ENCODE results near the gene SMAD9.
A peak's percentile ranks its signal among the peaks of the same experiment; 100 is the strongest.

Gene SMAD9

DNA sequence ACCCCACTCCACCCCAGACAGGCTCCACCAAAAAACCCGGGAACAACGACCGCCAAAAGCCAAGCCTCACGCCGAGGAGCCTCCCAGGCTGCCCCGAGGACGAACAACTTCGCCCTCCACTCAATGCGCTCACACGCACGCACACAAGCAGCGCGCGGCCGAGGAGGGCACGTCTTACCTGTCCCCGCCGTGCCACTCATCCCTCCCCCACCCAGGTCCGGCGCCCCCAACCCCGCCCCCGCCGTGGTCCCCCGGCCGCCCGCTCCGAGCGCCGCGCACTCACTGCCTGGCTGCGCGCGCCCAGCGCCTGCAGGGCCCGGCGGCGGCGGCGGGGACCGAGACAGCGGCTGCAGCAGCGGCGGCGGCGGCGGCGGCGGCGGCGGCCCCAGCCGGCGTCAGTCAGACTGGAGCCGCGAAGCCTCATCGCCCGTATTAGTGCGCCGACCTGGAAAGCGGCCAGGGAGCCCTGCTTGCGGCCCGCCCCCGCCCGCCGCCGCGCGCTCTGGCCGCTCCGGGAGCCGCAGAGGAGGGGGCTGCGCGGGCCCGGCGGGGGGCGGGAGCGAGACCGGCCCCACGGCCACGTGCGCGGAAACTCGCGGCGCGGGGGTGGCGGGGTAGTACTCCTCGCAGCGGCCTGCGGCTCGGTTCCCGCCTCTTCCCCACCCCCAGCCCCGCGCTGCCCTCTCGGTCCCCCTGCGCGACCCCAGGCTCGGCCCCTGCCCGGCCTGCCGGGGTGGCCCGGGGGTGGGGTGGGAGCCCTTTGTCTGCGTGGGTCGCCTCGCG, at the start of gene SMAD9:
SMAD9 (minus strand) TSS at position 406 of the 783 bp plus-strand sequence. CDS start 40,549 bp downstream, outside the sequence.
- peak; percentile 77 for DNase-seq

DNA sequence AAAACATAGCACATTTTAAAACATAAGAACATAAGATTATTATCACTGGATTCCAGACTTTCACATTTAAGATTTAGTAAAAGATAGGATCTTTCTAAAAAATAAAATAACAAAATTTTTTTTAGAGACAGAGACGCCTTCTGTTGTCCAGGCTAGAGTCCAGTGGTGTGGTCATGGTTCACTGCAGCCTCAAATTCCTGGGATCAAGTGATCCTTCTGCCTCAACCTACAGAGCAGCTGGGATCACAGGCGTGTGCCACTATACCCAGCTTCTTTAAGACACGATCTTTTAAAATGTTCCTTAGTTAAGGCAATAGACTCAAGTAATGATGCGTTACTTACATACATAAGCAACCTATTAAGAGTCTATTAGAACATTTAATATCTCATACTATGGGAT, 46.4 kb upstream of the SMAD9 start:
- no peak for DNase-seq

GRCh38 chr13:36965767-36966166, 45.7 kb upstream of the SMAD9 start:
- DNase-seq = no peak

DNA sequence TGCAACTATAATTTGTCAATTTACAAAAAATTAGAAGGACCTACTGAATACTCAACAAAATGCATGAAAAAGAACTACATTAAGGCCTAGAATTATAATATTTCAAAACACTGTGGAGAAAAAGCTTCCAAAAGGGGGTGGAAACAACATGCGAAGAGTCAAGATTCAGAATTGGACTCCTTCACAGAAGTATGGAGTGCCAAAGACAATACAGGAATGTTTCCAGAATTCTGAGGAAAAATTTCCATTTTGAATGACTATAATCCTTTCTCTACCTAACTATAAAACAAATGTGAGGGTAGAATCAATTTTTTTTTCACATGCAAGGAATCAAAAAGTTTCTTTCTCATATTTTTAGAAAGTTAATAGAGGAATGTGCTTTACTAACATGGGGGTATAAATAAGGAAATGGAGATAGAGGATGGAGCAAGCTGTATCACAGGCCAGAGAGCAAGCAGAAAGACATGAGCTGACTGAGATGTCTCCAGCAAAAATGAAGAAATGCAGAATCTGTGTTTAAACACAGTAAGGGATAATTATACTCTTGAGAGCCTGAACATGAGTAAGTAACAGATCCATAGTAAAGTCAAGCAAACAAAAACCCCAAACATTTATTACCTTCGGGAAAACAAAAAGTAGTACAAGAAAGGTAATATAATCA, 39.5 kb upstream of the SMAD9 start:
- no peak for DNase-seq

DNA sequence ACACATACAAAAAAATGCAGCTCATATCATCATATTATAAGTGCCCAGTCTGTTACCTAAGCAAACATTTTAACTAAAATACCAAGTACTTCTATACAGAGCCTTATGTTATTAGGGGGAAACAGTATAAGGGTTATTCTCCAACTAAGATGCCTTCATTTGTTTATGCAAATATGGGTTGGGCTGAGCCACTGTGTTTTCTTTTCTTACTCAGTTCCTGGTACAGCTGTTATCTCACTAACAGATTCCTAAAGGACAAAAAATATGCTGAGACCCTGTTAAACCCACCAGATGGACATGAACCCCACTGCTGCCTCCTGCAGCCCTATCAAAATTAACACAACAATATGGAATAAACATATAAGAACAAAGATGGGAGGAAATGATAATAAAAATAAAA, 34.5 kb upstream of the SMAD9 start:
- no peak for DNase-seq

GRCh38 chr13:36950920-36951319, 30.9 kb upstream of the SMAD9 start:
- no peak for DNase-seq

DNA sequence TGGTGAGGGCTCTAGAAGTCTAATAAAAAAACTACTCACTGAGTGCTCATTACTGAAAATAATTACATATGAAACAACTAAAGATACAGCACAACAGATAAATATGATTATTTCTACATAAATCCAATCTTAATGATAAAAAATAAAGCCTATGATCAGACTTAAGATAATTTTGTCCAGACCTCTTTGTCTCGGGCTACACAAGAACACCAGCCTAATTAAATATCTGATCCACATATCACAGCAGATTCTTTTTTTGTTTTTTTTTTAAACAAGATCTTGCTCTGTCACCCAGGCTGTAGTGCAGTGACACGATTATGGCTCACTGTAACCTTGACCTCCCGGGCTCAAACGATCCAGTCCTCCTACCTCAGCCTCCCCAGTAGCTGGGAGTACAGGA, 30.3 kb upstream of the SMAD9 start:
- DNase-seq = no peak

- no peak for DNase-seq
Observed at GRCh38 chr13:36945078-36945477, 25.0 kb upstream of the SMAD9 start.

DNA sequence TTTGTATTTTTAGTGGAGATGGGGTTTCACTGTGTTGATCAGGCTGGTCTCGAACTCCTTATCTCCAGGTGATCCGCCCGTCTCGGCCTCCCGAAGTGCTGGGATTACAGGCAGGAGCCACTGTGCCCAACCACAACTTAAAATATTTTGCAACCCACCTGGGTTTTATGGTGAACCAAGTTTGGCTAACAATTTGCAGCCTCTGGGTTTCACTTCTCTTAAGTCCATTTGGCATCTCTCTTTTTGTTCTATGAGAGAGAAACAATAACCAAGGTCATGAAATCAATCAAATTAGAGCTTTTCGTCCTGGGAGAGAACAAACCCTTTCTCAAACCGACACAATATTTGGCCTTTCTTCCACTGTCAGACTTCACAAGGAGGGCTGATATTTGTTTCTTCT, 5.6 kb upstream of the SMAD9 start:
- no peak for DNase-seq

- DNase-seq = no peak
Observed at GRCh38 chr13:36924001-36924400, 4.0 kb upstream of the SMAD9 start.

GRCh38 chr13:36921631-36922301, 1.7 kb upstream of the SMAD9 start:
- DNase-seq = no peak

- no peak for DNase-seq
Observed at GRCh38 chr13:36920616-36921185, 663 bp upstream of the SMAD9 start.

DNA sequence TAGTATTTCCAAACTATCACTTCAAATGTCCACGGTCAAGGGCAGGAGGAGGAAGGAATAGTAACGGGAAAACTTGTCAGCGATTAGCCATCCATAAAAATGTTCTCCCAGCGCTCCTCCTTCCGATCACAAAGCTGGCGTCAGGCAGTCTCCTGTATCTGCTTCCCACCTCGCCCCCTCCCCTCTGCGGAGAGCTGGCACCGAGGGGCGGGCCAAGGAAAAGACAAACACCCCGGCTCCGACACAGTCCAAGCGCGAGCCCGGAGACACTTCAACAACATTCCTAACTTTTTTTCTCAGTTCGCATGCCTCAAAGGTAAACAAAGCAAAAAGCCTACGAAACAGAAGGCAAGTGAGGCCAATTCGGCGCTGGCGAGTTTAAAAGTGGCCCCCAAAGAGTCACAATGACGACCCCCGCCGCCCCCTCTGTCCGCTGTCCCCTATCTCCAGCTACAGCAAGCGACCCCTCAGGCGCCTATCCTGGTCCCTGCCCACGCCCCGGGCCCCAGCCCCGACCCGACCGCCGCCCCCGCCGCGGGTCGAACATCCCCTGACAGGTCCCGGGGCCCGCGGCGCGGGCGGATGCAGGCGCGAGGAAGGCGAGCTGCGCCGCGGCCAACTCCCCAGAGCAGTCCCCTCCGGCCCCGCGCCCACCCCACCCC, 736 bp downstream of the SMAD9 start:
- peak; percentile 39 for DNase-seq

- peak; percentile 40 for DNase-seq
Observed at GRCh38 chr13:36918246-36919131, 1.5 kb downstream of the SMAD9 start.

DNA sequence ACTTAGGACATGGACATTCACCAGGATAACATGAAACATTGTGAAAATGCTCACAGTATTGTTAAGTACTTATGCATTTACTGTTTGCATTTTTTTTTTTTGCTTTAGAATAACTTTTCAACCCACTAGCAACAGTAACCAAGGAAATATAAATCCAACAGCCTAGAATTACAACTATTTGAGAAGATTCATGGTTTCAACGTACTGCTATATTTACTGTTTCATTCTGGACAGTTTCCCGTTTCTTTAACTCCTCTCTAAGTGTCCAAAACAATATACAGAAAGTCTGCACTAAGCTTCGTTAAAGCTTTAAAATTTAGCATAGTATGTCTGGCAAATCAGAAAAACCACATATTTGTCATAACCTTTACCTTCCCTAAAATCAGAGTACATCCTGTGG, 2.7 kb downstream of the SMAD9 start:
- no peak for DNase-seq

- no peak for DNase-seq
Observed at GRCh38 chr13:36915896-36916640, 4.0 kb downstream of the SMAD9 start.

- no peak for DNase-seq
Observed at GRCh38 chr13:36915106-36915505, 4.9 kb downstream of the SMAD9 start.

DNA sequence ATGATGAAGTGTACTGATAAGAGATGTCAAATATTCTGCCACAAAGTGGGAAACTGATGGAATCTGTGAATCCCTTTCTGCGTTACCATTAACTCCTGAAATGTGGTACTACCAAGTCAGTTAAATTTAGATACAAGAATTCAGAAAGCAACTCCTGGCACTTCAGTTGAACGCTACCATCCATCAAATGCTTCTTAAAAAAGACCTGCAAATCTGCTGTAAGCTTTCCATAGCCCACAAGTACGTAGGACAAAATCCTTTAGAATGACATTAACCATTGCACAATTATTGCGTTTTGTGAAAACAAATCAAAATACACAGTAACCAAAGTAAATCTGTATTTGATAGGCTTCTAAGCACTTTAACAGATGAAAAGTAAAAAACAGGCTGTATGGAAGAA, 5.4 kb downstream of the SMAD9 start:
- DNase-seq = no peak

- DNase-seq = no peak
Observed at GRCh38 chr13:36913463-36913862, 6.6 kb downstream of the SMAD9 start.

GRCh38 chr13:36912973-36913372, 7.1 kb downstream of the SMAD9 start:
- no peak for DNase-seq

- DNase-seq = no peak
Observed at GRCh38 chr13:36912369-36912768, 7.7 kb downstream of the SMAD9 start.
